HS-5 (cell line): ENCODE measurements around the gene TMEM131.
"Not testable (repeated sequence)": the region's sequence is repeated elsewhere in the genome, so short reads cannot be mapped to it uniquely, and the experiment has no call there.

Source experiments
- DNase-seq: peaks from one replicate; pipeline ENCODE4 v3.0.0-alpha.2; 2012; ENCODE audit warnings: low read depth

The TMEM131 gene

GRCh38 chr2:97913846-97914245 is 81.9 kb downstream of the TMEM131 start:
- no peak for DNase-seq

GRCh38 chr2:97911922-97912575 is 83.7 kb downstream of the TMEM131 start:
- no peak for DNase-seq

GRCh38 chr2:97911206-97911921 is 84.4 kb downstream of the TMEM131 start:
- peak; percentile 83 for DNase-seq

- peak; percentile 51 for DNase-seq
These were observed 85.1 kb downstream of the TMEM131 start for GRCh38 chr2:97910403-97911205.

- no peak for DNase-seq
These were observed 87.5 kb downstream of the TMEM131 start for GRCh38 chr2:97908208-97908676.

- DNase-seq, result no peak
These were observed 88.2 kb downstream of the TMEM131 start for GRCh38 chr2:97907369-97908100.

GRCh38 chr2:97906307-97906706 is 89.4 kb downstream of the TMEM131 start:
- DNase-seq, result no peak

- no peak for DNase-seq
These were observed 90.5 kb downstream of the TMEM131 start for GRCh38 chr2:97905294-97905693.

GRCh38 chr2:97901862-97902261 is 93.9 kb downstream of the TMEM131 start:
- no peak for DNase-seq

- DNase-seq, result peak; percentile 82
These were observed 94.9 kb downstream of the TMEM131 start for GRCh38 chr2:97900806-97901205.

- DNase-seq, result not testable (repeated sequence)
These were observed 102.7 kb downstream of the TMEM131 start for GRCh38 chr2:97893042-97893441.

- DNase-seq, result no peak
These were observed 104.1 kb downstream of the TMEM131 start for GRCh38 chr2:97891611-97892010.

- no peak for DNase-seq
These were observed 106.6 kb downstream of the TMEM131 start for GRCh38 chr2:97889156-97889555.

GRCh38 chr2:97885841-97886240 is 109.9 kb downstream of the TMEM131 start:
- DNase-seq, result no peak

GRCh38 chr2:97880334-97880733 is 115.4 kb downstream of the TMEM131 start:
- DNase-seq, result no peak

GRCh38 chr2:97878865-97879264 is 116.9 kb downstream of the TMEM131 start:
- DNase-seq, result no peak

- DNase-seq, result not testable (repeated sequence)
These were observed 117.4 kb downstream of the TMEM131 start for GRCh38 chr2:97878317-97878716.

- DNase-seq, result peak; percentile 95
These were observed 124.5 kb downstream of the TMEM131 start for GRCh38 chr2:97871096-97871780.

- DNase-seq, result peak; percentile 99
These were observed 125.3 kb downstream of the TMEM131 start for GRCh38 chr2:97870396-97870843.

- DNase-seq, result no peak
These were observed 125.9 kb downstream of the TMEM131 start for GRCh38 chr2:97869722-97870346.
